Osteocyte (in vitro differentiated cells): ENCODE results near the gene ABCF1. TPM values are rescaled to one million over a fixed set of nuclear protein-coding genes. Genes with fewer than 3 reads are reported as not detected.
A peak's percentile ranks its signal among the peaks of the same experiment; 100 is the strongest.

Experiments
- DNase-seq: peaks from one replicate; pipeline ENCODE4 v3.0.0; 2021; ENCODE audit warnings: mixed read lengths; ENCODE audit not compliant: unreplicated experiment; ENCODE audit errors: extremely low spot score
- H3K27ac Mint-ChIP-seq: one replicate; pipeline ENCODE4 v1.8.0; 2021; ENCODE audit warnings: mild to moderate bottlenecking, mixed read lengths; ENCODE audit not compliant: unreplicated experiment
- H3K27me3 Mint-ChIP-seq: one replicate; pipeline ENCODE4 v1.8.0; 2021; ENCODE audit warnings: mixed read lengths; ENCODE audit not compliant: unreplicated experiment
- H3K36me3 Mint-ChIP-seq: one replicate; pipeline ENCODE4 v1.8.0; 2021; ENCODE audit warnings: mixed read lengths; ENCODE audit not compliant: unreplicated experiment
- H3K4me1 Mint-ChIP-seq: one replicate; pipeline ENCODE4 v1.8.0; 2021; ENCODE audit warnings: mixed read lengths; ENCODE audit not compliant: unreplicated experiment
- H3K4me3 Mint-ChIP-seq: one replicate; pipeline ENCODE4 v1.8.0; 2021; ENCODE audit warnings: mild to moderate bottlenecking, moderate library complexity, mixed read lengths; ENCODE audit not compliant: unreplicated experiment
- H3K9me3 Mint-ChIP-seq: one replicate; pipeline ENCODE4 v1.8.0; 2021; ENCODE audit warnings: mixed read lengths; ENCODE audit not compliant: unreplicated experiment
- CTCF ChIP-seq: fragments of 200-600 bp; sonication (generic); IDR thresholded peaks from 2 replicates; pipeline ENCODE4 v1.5.0; 2021; ENCODE audit warnings: antibody characterized with exemption, mild to moderate bottlenecking, moderate library complexity
- total RNA-seq: library from RNA; stranded (reverse); gene quantifications from 2 replicates; pipeline ENCODE4 v1.2.1, GENCODE V29; 2021

ABCF1 gene
- total RNA-seq, 1 donor from 2014 or later = 70.5 TPM

GRCh38 chr6:30611856-30612194 is 40.6 kb downstream of the ABCF1 start:
- Mint-ChIP-seq H3K4me3 (no peak overlapping the region), H3K4me1 (peaks cover 35% of the 10 kb centered on the region), H3K9me3 (no peaks in the 10 kb centered on the region), H3K27ac (peak overlapping the region; percentile 43), H3K36me3 (peaks cover 47% of the 10 kb centered on the region), H3K27me3 (no peaks in the 10 kb centered on the region)
- DNase-seq = no peak
- no peak for TF ChIP-seq CTCF

DNA sequence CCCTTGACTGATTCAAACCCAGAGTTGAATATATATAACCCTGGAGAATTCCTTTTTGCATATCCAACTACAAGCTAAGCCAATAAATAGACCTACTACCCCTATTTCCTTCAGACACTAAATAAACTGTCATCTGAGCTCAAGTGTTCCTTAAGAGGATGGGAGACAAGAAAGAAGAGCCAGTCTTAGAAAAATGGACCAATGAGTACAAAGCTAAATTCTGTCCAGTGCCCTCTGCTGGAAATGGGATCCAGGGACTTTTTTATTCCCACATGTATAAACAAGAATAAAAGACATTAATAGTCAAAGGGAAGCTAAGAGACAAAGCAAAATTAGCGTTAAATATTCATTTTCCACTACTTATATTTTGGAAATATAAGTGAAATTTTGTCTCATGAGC is 41.0 kb downstream of the ABCF1 start:
- peaks cover 37% of the 10 kb centered on the region for H3K4me1 Mint-ChIP-seq
- no peaks in the 10 kb centered on the region for H3K27me3 Mint-ChIP-seq
- H3K4me3 Mint-ChIP-seq = no peak overlapping the region
- TF ChIP-seq CTCF = peak; percentile 50
- H3K27ac Mint-ChIP-seq = peak overlapping the region; percentile 43
- DNase-seq = no peak
- no peaks in the 10 kb centered on the region for H3K9me3 Mint-ChIP-seq
- peaks cover 51% of the 10 kb centered on the region for H3K36me3 Mint-ChIP-seq

DNA sequence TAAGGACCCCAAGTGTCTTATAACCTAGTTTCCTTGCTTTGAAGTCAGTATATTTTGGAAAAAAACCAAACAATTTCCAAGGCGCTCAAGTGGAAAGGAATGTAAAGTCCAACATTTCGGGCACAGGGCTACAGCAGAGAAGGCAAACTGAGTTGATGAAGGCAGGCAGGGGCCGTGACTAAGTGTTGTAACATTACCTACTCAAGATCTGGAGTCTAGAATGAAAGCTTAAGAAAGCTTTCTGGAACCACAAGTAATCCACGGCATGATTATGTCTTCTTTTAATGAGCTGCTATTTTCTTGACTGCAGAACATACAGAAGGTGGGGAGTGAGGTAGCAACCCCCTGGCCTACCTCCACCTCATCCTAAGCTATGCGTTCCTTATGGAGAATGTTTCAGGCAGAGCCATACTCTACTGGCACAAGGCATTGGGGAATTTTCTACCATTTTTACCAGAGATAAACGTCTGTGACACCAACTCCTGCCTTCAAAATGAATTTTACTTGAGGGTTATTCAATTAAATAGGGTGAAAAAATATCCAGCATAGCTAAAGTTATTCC is 41.5 kb downstream of the ABCF1 start:
- H3K9me3 Mint-ChIP-seq = no peaks in the 10 kb centered on the region
- H3K4me1 Mint-ChIP-seq = peaks cover 37% of the 10 kb centered on the region
- peaks cover 45% of the 10 kb centered on the region for H3K36me3 Mint-ChIP-seq
- no peak overlapping the region for H3K4me3 Mint-ChIP-seq
- no peak for TF ChIP-seq CTCF
- H3K27ac Mint-ChIP-seq = peak overlapping the region; percentile 100
- DNase-seq = no peak
- H3K27me3 Mint-ChIP-seq = no peaks in the 10 kb centered on the region

GRCh38 chr6:30613251-30614043 is 42.2 kb downstream of the ABCF1 start:
- peaks cover 40% of the 10 kb centered on the region for H3K36me3 Mint-ChIP-seq
- H3K27me3 Mint-ChIP-seq = no peaks in the 10 kb centered on the region
- H3K4me1 Mint-ChIP-seq = peaks cover 39% of the 10 kb centered on the region
- no peak for TF ChIP-seq CTCF
- peak overlapping the region; percentile 97 for H3K4me3 Mint-ChIP-seq
- no peak for DNase-seq
- H3K9me3 Mint-ChIP-seq = no peaks in the 10 kb centered on the region
- H3K27ac Mint-ChIP-seq = peak overlapping the region; percentile 100

GRCh38 chr6:30614044-30614842 is 43.0 kb downstream of the ABCF1 start:
- Mint-ChIP-seq H3K36me3 (peaks cover 33% of the 10 kb centered on the region), H3K27me3 (no peaks in the 10 kb centered on the region), H3K4me3 (peak overlapping the region; percentile 97), H3K4me1 (peaks cover 46% of the 10 kb centered on the region), H3K27ac (peak overlapping the region; percentile 100), H3K9me3 (no peaks in the 10 kb centered on the region)
- no peak for TF ChIP-seq CTCF
- no peak for DNase-seq
